Measurements from ENCODE around the gene PRSS35. TPM values are rescaled to one million over a fixed set of nuclear protein-coding genes. Genes with fewer than 3 reads are reported as not detected.

The PRSS35 gene
- total RNA-seq, 1 experiment from 2014 or later, result 0.10 TPM

GRCh38 chr6:83474309-83474708 lies 38.0 kb upstream of the PRSS35 start:
- ATAC-seq, result no peak

GRCh38 chr6:83476971-83477370 lies 35.4 kb upstream of the PRSS35 start:
- intact Hi-C loops (cut with micrococcal nuclease; ENCODE audit: unreplicated experiment) (no loop called here), in situ Hi-C loops (cut with HindIII; ENCODE audit: low pct_unique_long_range_greater_than_20kb, low sequenced_read_pairs) (no loop called here)
- ChIA-PET CTCF (no interaction called here), POLR2A (no interaction called here)
- no peaks in the 10 kb centered on the region for H3K4me1 ChIP-seq (ENCODE audit: control insufficient read depth, insufficient read depth, low read length)
- no peaks in the 10 kb centered on the region for H3K36me3 ChIP-seq (ENCODE audit: control insufficient read depth, insufficient read depth, low read length)
- TF ChIP-seq POLR2AphosphoS5 (IDR thresholded peaks at IDR 0.05; ENCODE audit: low read depth, low read length) (no peak), REST (IDR thresholded peaks at IDR 0.05; ENCODE audit: insufficient read depth in 1 of 2, low read depth in 2 of 2, low read length in 1 of 2) (no peak), SIN3A (IDR thresholded peaks at IDR 0.05; ENCODE audit: borderline replicate concordance, insufficient read depth, low read depth, low read length) (no peak), TCF7L2 (IDR thresholded peaks at IDR 0.05; ENCODE audit: low read depth, low read length) (no peak), CTCF (IDR thresholded peaks at IDR 0.05) (no peak)
- ATAC-seq (no peak), DNase-seq (ENCODE audit: low read depth, low spot score) (no peak)
- no peaks in the 10 kb centered on the region for H3K27me3 ChIP-seq (ENCODE audit: control insufficient read depth, insufficient read depth, low read length)
- no peak overlapping the region for H3K27ac ChIP-seq (ENCODE audit: low read length)
- no peaks in the 10 kb centered on the region for H3K9me3 ChIP-seq (ENCODE audit: control insufficient read depth, insufficient read depth, low read depth, low read length)
- H3K4me3 ChIP-seq (ENCODE audit: low read depth in 2 of 2, low read length in 2 of 2), result no peak overlapping the region
- no TSS peak for BruUV-seq (replicated peaks)

More at GRCh38 chr6:83474309-83474708, 38.0 kb upstream of the PRSS35 start:
- H3K4me1 ChIP-seq (ENCODE audit: control insufficient read depth, insufficient read depth, low read length), result no peaks in the 10 kb centered on the region
- no peaks in the 10 kb centered on the region for H3K27me3 ChIP-seq (ENCODE audit: control insufficient read depth, insufficient read depth, low read length)
- no TSS peak for BruUV-seq (replicated peaks)
- H3K36me3 ChIP-seq (ENCODE audit: control insufficient read depth, insufficient read depth, low read length), result no peaks in the 10 kb centered on the region
- CTCF ChIA-PET, result no interaction called here
- POLR2A ChIA-PET, result no interaction called here
- no peak for DNase-seq (ENCODE audit: low read depth, low spot score)
- H3K9me3 ChIP-seq (ENCODE audit: control insufficient read depth, insufficient read depth, low read depth, low read length), result no peaks in the 10 kb centered on the region
- intact Hi-C loops (cut with micrococcal nuclease; ENCODE audit: unreplicated experiment) (no loop called here), in situ Hi-C loops (cut with HindIII; ENCODE audit: low pct_unique_long_range_greater_than_20kb, low sequenced_read_pairs) (no loop called here)
- H3K4me3 ChIP-seq (ENCODE audit: low read depth in 2 of 2, low read length in 2 of 2), result no peak overlapping the region
- TF ChIP-seq TCF7L2 (IDR thresholded peaks at IDR 0.05; ENCODE audit: low read depth, low read length) (no peak), REST (IDR thresholded peaks at IDR 0.05; ENCODE audit: insufficient read depth in 1 of 2, low read depth in 2 of 2, low read length in 1 of 2) (no peak), SIN3A (IDR thresholded peaks at IDR 0.05; ENCODE audit: borderline replicate concordance, insufficient read depth, low read depth, low read length) (no peak), POLR2AphosphoS5 (IDR thresholded peaks at IDR 0.05; ENCODE audit: low read depth, low read length) (no peak), CTCF (IDR thresholded peaks at IDR 0.05) (no peak)
- H3K27ac ChIP-seq (ENCODE audit: low read length), result no peak overlapping the region
